GM23338 (cell line): ENCODE measurements around the gene BRD2. TPM values are rescaled to one million over a fixed set of nuclear protein-coding genes. Genes with fewer than 3 reads are reported as not detected.

Experiments used
- ATAC-seq: fragments of 200-7000 bp; cut with Tn5 transposase; 3 replicates; pipeline ENCODE4 v1.9.1; 2020
- DNase-seq: peaks from one replicate; pipeline ENCODE4 v3.0.0-alpha.2; 2015; ENCODE audit warnings: low spot score
- H2AFZ ChIP-seq: fragments of 200-600 bp; sonication (generic); 2 replicates; pipeline ENCODE4 v1.8.0; 2016; ENCODE audit warnings: antibody characterized with exemption, mild to moderate bottlenecking, moderate library complexity
- H3F3A ChIP-seq: fragments of 200-600 bp; sonication (generic); replicated peaks from 2 replicates; pipeline ENCODE4 v1.8.0; 2017; ENCODE audit warnings: antibody characterized with exemption, mixed run types, low read depth
- H3K27ac ChIP-seq: fragments of 200-600 bp; sonication (generic); 2 replicates; pipeline ENCODE4 v1.6.1; 2016; ENCODE audit warnings: low read depth
- H3K27me3 ChIP-seq: fragments of 200-600 bp; sonication (generic); 2 replicates; pipeline ENCODE4 v1.8.0; 2016; ENCODE audit warnings: mild to moderate bottlenecking, mixed run types, moderate library complexity; ENCODE audit not compliant: insufficient read depth
- H3K36me3 ChIP-seq: fragments of 200-600 bp; sonication (generic); 2 replicates; pipeline ENCODE4 v1.8.0; 2016; ENCODE audit warnings: mild to moderate bottlenecking; ENCODE audit not compliant: insufficient read depth
- H3K4me1 ChIP-seq: fragments of 200-600 bp; sonication (generic); 2 replicates; pipeline ENCODE4 v1.8.0; 2016; ENCODE audit warnings: mild to moderate bottlenecking, moderate library complexity; ENCODE audit not compliant: insufficient read depth
- H3K4me2 ChIP-seq: fragments of 200-600 bp; sonication (generic); 2 replicates; pipeline ENCODE4 v1.7.1; 2017; ENCODE audit warnings: mixed run types
- H3K4me3 ChIP-seq: fragments of 200-600 bp; sonication (generic); 2 replicates; pipeline ENCODE4 v1.6.1; 2016; ENCODE audit warnings: mixed run types
- H3K79me2 ChIP-seq: fragments of 200-600 bp; sonication (generic); replicated peaks from 2 replicates; pipeline ENCODE4 v1.8.0; 2017; ENCODE audit warnings: mild to moderate bottlenecking; ENCODE audit not compliant: insufficient read depth
- H3K9me2 ChIP-seq: fragments of 200-600 bp; sonication (generic); 2 replicates; pipeline ENCODE4 v1.8.0; 2017; ENCODE audit not compliant: insufficient read depth
- H4K20me1 ChIP-seq: fragments of 200-600 bp; sonication (generic); replicated peaks from 2 replicates; pipeline ENCODE4 v1.8.0; 2017; ENCODE audit warnings: mild to moderate bottlenecking; ENCODE audit not compliant: insufficient read depth
- H3K27ac Mint-ChIP-seq: 2 replicates; pipeline ENCODE4 v1.8.0; 2020; ENCODE audit warnings: inconsistent platforms, mild to moderate bottlenecking, moderate library complexity, mixed read lengths
- H3K27me3 Mint-ChIP-seq: 3 replicates; pipeline ENCODE4 v1.8.0; 2022; ENCODE audit warnings: low read depth, mild to moderate bottlenecking, moderate library complexity, mixed read lengths, inconsistent platforms; ENCODE audit not compliant: insufficient read depth, poor library complexity
- H3K36me3 Mint-ChIP-seq: 3 replicates; pipeline ENCODE4 v1.8.0; 2021; ENCODE audit warnings: low read depth, mild to moderate bottlenecking, inconsistent platforms, moderate library complexity, mixed read lengths
- H3K4me1 Mint-ChIP-seq: 3 replicates; pipeline ENCODE4 v1.8.0; 2020; ENCODE audit warnings: mild to moderate bottlenecking, inconsistent platforms, mixed read lengths
- H3K4me3 Mint-ChIP-seq: 3 replicates; pipeline ENCODE4 v1.8.0; 2021; ENCODE audit warnings: moderate library complexity, mild to moderate bottlenecking, inconsistent platforms, mixed read lengths
- H3K9me3 Mint-ChIP-seq: 3 replicates; pipeline ENCODE4 v1.8.0; 2020; ENCODE audit warnings: moderate library complexity, mild to moderate bottlenecking, inconsistent platforms, mixed read lengths
- CREB1 ChIP-seq: fragments of 250-450 bp; sonication (Bioruptor Pico); IDR thresholded peaks from 2 replicates; pipeline ENCODE4 v1.5.0; 2020; ENCODE audit warnings: low read depth, mild to moderate bottlenecking, moderate library complexity
- CTCF ChIP-seq, 2 experiments: fragments of 200-600 bp in 1 of 2; sonication (generic) in 1 of 2; conservative IDR thresholded peaks; 2 replicates each; pipeline versions ENCODE4 v1.5.1 to v1.6.1; 2016 to 2017; ENCODE audit warnings: antibody characterized with exemption in 2 of 2, low read depth in 2 of 2, mild to moderate bottlenecking in 2 of 2, moderate library complexity in 1 of 2
- EZH2 ChIP-seq: fragments of 200-600 bp; sonication (generic); IDR thresholded peaks from one replicate; pipeline ENCODE4 v1.8.0; 2017; ENCODE audit warnings: antibody characterized with exemption, mild to moderate bottlenecking, low read depth; ENCODE audit not compliant: unreplicated experiment
- EZH2phosphoT487 ChIP-seq: fragments of 200-600 bp; sonication (generic); IDR thresholded peaks from one replicate; pipeline ENCODE4 v1.8.1; 2018; ENCODE audit warnings: antibody characterized with exemption; ENCODE audit not compliant: unreplicated experiment
- POLR2AphosphoS5 ChIP-seq: IDR thresholded peaks from 2 replicates; pipeline ENCODE4 v1.6.1; 2016; ENCODE audit warnings: antibody characterized with exemption, low read depth
- REST ChIP-seq: IDR thresholded peaks from one replicate; pipeline ENCODE4 v1.6.1; 2018; ENCODE audit warnings: antibody characterized with exemption; ENCODE audit not compliant: unreplicated experiment
- STAT1 ChIP-seq: IDR thresholded peaks from one replicate; pipeline ENCODE4 v1.6.1; 2016; ENCODE audit warnings: antibody characterized with exemption; ENCODE audit not compliant: unreplicated experiment
- ZNF462 ChIP-seq: fragments of 250-450 bp; sonication (Bioruptor Pico); IDR thresholded peaks from 2 replicates; pipeline ENCODE4 v1.5.0; 2020; ENCODE audit warnings: mild to moderate bottlenecking, moderate library complexity
- polyA plus RNA-seq: library from polyadenylated mRNA; unstranded; fragments of >200 nt; fragmentation: Nextera tagmentation; extraction: Ambion mirVana; gene quantifications from 2 replicates; pipeline ENCODE4 v1.2.1, GENCODE V29; 2016
- total RNA-seq: library from RNA; depleted of rRNA; stranded (reverse); fragments of >200 nt; shearing (Covaris generic); gene quantifications from 2 replicates; pipeline ENCODE4 v1.2.3, GENCODE V29; 2014

BRD2 gene
- total and polyA plus RNA-seq, 2 experiments from 2014 or later, result 84.9 to 169 TPM

- Histone ChIP-seq H3F3A (no peaks in the 10 kb centered on the region; the same call in 1 of the 2 replicates), H3K36me3 (no peaks in the 10 kb centered on the region), H3K9me2 (no peaks in the 10 kb centered on the region), H3K27ac (no peak overlapping the region), H3K79me2 (no peaks in the 10 kb centered on the region), H3K4me3 (no peak overlapping the region), H2AFZ (no peak overlapping the region), H3K4me1 (peaks cover 8% of the 10 kb centered on the region; the same call in 1 of the 2 replicates), H3K4me2 (no peak overlapping the region), H4K20me1 (no peaks in the 10 kb centered on the region), H3K27me3 (no peaks in the 10 kb centered on the region)
- Mint-ChIP-seq H3K4me1 (peaks cover 28% of the 10 kb centered on the region), H3K27me3 (no peaks in the 10 kb centered on the region), H3K27ac (no peak overlapping the region), H3K4me3 (no peak overlapping the region), H3K36me3 (no peaks in the 10 kb centered on the region), H3K9me3 (no peaks in the 10 kb centered on the region)
- ATAC-seq (no peak), DNase-seq (no peak)
- no peak for TF ChIP-seq ZNF462
- no peak for TF ChIP-seq CREB1 (CRISPR knock-in tag)
- no peak for TF ChIP-seq POLR2AphosphoS5
Measured at GRCh38 chr6:32954267-32954666, 14.1 kb upstream of the BRD2 start.

GRCh38 chr6:32954986-32955802 lies 13.2 kb upstream of the BRD2 start:
- Histone ChIP-seq H3K27ac (no peak overlapping the region), H2AFZ (no peak overlapping the region), H3K4me1 (peaks cover 8% of the 10 kb centered on the region; the same call in 1 of the 2 replicates), H3K4me3 (no peak overlapping the region), H3K27me3 (no peaks in the 10 kb centered on the region), H3K36me3 (no peaks in the 10 kb centered on the region), H3K9me2 (no peaks in the 10 kb centered on the region), H3F3A (no peaks in the 10 kb centered on the region; the same call in 1 of the 2 replicates), H3K79me2 (no peaks in the 10 kb centered on the region), H4K20me1 (no peaks in the 10 kb centered on the region), H3K4me2 (no peak overlapping the region)
- Mint-ChIP-seq H3K27ac (no peak overlapping the region), H3K27me3 (no peaks in the 10 kb centered on the region), H3K9me3 (no peaks in the 10 kb centered on the region), H3K4me3 (no peak overlapping the region; the same call in 2 of the 3 replicates), H3K4me1 (peaks cover 28% of the 10 kb centered on the region), H3K36me3 (no peaks in the 10 kb centered on the region)
- TF ChIP-seq STAT1, result no peak
- no peak for TF ChIP-seq EZH2phosphoT487
- no peak for TF ChIP-seq POLR2AphosphoS5
- peak; percentile 76 to 83 for TF ChIP-seq CTCF (conservative IDR thresholded peaks at IDR 0.05; ENCODE audit: low read depth in 2 of 2)
- no peak for TF ChIP-seq REST
- no peak for TF ChIP-seq EZH2
- ATAC-seq (peak; percentile 68), DNase-seq (peak; percentile 88)
